Pancreas (tissue), 10 donors: ENCODE results near the gene DGCR6L. TPM values are rescaled to one million over a fixed set of nuclear protein-coding genes. Genes with fewer than 3 reads are reported as not detected.

Experiments
- ATAC-seq, 4 donors: fragments of 200-7000 bp; cut with Tn5 transposase; one replicate each; pipeline versions ENCODE4 v1.8.0 to v1.9.1; 2020; ENCODE audit warnings: mild to moderate bottlenecking in 4 of 4, moderate library complexity in 4 of 4
- DNase-seq, 6 donors: peaks; one replicate each; pipeline ENCODE4 v3.0.0-alpha.2; 2020
- FAIRE-seq: peaks from 2 replicates; lab custom pipeline; 2012; peaks lifted over from hg19 to GRCh38; lab: Jason Lieb, UNC
- H3K27ac ChIP-seq, 4 donors: fragments of 200-600 bp; sonication (generic); 1 replicate in 3 of 4; 2 replicates in 1 of 4; pipeline versions ENCODE4 v1.5.0 to v1.8.0; 2020
- H3K27me3 ChIP-seq, 4 donors: fragments of 200-600 bp; one replicate each; pipeline ENCODE4 v1.8.0; 2021
- H3K36me3 ChIP-seq, 3 donors: fragments of 200-600 bp; sonication (generic) in 1 of 3; one replicate each; pipeline versions ENCODE4 v1.5.0 to v1.8.0; 2020 to 2021
- H3K4me1 ChIP-seq, 3 donors: fragments of 200-600 bp; one replicate each; pipeline ENCODE4 v1.8.0; 2021
- H3K4me3 ChIP-seq, 4 donors: fragments of 200-600 bp; sonication (generic) in 2 of 4; one replicate each; pipeline versions ENCODE4 v1.5.0 to v1.8.0; 2020 to 2021
- H3K9me3 ChIP-seq, 4 donors: fragments of 200-600 bp; one replicate each; pipeline ENCODE4 v1.8.0; 2021
- WGBS, 2 donors: extraction: QIAGEN DNeasy Blood & Tissue Kit; methylation state at CpG; one replicate each; pipeline ENCODE4 v1.1.7; 2013; 5-methylcytosine and 5-hydroxymethylcytosine counted together
- intact Hi-C, 3 donors: fragments of 100-400 bp; cut with DNase I; formaldehyde crosslinking; loops; one replicate each; pipeline versions ENCODE4 v1.11.1 to v1.14.2; 2022
- polyA plus RNA-seq, 2 donors: library from polyadenylated mRNA; stranded (reverse); fragments of 200-250 nt; gene quantifications; one replicate each; pipeline ENCODE4 v1.2.3, GENCODE V29; 2013
- total RNA-seq, 6 donors: library from RNA; stranded (reverse); fragmentation: NEBNext Ultra II Directional in 4 of 6; extraction: Animal tissue kit (Norgen Biotek cat#: 25700) in 4 of 6; gene quantifications; one replicate each; pipeline versions ENCODE4 v1.2.1 to v1.2.4, GENCODE V29; 2021 to 2023
- TF ChIP-seq, protein P1 (sequence below), 4 donors: fragments of 200-600 bp; sonication (generic) in 3 of 4; IDR thresholded peaks; one replicate each; pipeline versions ENCODE4 v1.5.0 to v1.8.0; 2021; ENCODE audit warnings: antibody characterized with exemption in 4 of 4
- donor health status: healthy with polysubstance abuse.
- donor health status: DM: no; HTN: no; CAD: no; lungs with moderate emphysema.
- donor health status: DM: no; HTN: no; CAD: no.
- donor health status: control.
- donor health status: control.
- donor health status: Bipolar disorder and iron deficiency.
- donor health status: DM: yes; HTN: yes; CAD: no.
- donor health status: DM: no; HTN: no; CAD: no.
- donor health status: DM: no; HTN: no; CAD: no.
- donor health status: DM: yes; HTN: yes; CAD: no.

The DGCR6L gene
- total and polyA plus RNA-seq, 8 donors = 17.2 to 53.4 (median 22.2) TPM

DNA sequence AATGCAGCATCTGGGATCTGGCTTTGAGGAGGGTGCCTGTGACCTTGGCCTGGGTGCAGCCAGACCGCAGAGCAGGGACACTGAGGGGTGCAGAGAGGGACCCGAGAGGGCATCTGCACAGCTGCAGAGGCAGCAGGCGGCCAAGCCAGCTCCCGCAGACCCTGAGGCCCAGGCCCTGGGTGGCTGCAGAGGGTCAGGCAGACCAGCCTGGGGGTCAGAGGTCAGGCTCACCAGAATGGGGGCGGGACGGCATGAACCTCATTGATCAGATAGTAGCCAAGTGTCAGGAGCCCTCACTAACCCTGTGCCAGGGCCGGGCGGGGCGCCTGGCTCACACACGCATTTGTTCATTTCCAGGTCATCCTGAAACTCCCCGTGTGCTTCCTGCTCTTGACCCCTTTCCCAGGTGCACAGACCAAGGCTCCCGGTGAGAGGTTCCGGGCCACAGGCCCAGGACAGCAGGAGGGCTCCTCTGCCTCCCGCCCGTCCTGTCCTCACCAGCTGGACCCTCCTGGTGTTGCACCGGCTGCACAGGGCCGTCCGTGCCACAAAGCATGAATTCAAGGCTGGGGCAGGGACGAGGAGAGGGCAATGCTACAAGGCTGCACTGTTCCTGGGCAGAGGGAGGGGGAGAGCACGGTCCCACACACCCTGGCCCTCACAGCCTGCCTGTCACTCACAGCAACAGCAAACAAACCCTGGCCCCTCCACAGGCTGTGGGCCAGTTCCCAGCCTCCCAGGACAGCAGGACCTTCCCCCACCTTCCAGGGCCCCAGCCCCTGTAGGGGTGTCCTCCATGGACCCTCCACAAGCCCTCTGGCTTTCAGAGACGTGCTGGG lies 55.0 kb downstream of the DGCR6L start:
- no peak for FAIRE-seq
- DNase-seq = peak in 1 of 6 donors; percentile 35
- intact Hi-C loops = no loop called here

More for the DNA sequence above, 55.0 kb downstream of the DGCR6L start:
- TF ChIP-seq, protein P1, sequence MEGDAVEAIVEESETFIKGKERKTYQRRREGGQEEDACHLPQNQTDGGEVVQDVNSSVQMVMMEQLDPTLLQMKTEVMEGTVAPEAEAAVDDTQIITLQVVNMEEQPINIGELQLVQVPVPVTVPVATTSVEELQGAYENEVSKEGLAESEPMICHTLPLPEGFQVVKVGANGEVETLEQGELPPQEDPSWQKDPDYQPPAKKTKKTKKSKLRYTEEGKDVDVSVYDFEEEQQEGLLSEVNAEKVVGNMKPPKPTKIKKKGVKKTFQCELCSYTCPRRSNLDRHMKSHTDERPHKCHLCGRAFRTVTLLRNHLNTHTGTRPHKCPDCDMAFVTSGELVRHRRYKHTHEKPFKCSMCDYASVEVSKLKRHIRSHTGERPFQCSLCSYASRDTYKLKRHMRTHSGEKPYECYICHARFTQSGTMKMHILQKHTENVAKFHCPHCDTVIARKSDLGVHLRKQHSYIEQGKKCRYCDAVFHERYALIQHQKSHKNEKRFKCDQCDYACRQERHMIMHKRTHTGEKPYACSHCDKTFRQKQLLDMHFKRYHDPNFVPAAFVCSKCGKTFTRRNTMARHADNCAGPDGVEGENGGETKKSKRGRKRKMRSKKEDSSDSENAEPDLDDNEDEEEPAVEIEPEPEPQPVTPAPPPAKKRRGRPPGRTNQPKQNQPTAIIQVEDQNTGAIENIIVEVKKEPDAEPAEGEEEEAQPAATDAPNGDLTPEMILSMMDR (IDR thresholded peaks at IDR 0.05) = no peak
- Histone ChIP-seq H3K27ac (no peak overlapping the region), H3K27me3 (no peaks in the 10 kb centered on the region), H3K4me1 (peaks cover 0 to 3% (median 0%) of the 10 kb centered on the region in 3 donors), H3K9me3 (no peaks in the 10 kb centered on the region), H3K36me3 (no peaks in the 10 kb centered on the region), H3K4me3 (no peak overlapping the region)
- ATAC-seq = peak; percentile 6 to 73 (median 42)
- whole genome bisulfite sequencing, 2 donors = 54 to 61% methylated on average over 19 to 21 of the region's 21 CpGs

Other genes with a start within 250 kb of the DGCR6L start
- 10 to 100 TPM; 14.9 to 23.5 (median 16.4) TPM for gene DGCR8, start 239.8 kb downstream of the DGCR6L start, total RNA-seq
- 10 to 100 TPM; 31.3 to 31.9 TPM for gene DGCR8, start 239.8 kb downstream of the DGCR6L start, polyA plus RNA-seq
- gene RANBP1, start 204.0 kb downstream of the DGCR6L start, total RNA-seq = 10 to 100 TPM; 25.1 to 40.4 (median 34.3) TPM
- 10 to 100 TPM; 26.8 to 44.0 TPM for gene RANBP1, start 204.0 kb downstream of the DGCR6L start, polyA plus RNA-seq
- 10 to 100 TPM; 23.8 to 37.3 (median 30.1) TPM for gene TRMT2A, start 202.8 kb downstream of the DGCR6L start, total RNA-seq
- gene TRMT2A, start 202.8 kb downstream of the DGCR6L start, polyA plus RNA-seq = 100 to 1,000 TPM; 120 TPM
- gene ZDHHC8, start 188.3 kb downstream of the DGCR6L start, total RNA-seq = 10 to 100 TPM; 20.0 to 37.7 (median 25.0) TPM
- gene ZDHHC8, start 188.3 kb downstream of the DGCR6L start, polyA plus RNA-seq = 10 to 100 TPM; 47.7 to 51.8 TPM
- gene CCDC188, start 169.0 kb downstream of the DGCR6L start, total RNA-seq = 1 to 10 TPM in 1 of 6 donors, under 1 TPM in 4, not detected in 1; 0.31 to 1.0 (median 0.38) TPM
- gene CCDC188, start 169.0 kb downstream of the DGCR6L start, polyA plus RNA-seq = 1 to 10 TPM; 5.2 to 7.1 TPM
- gene RTN4R, start 51.7 kb downstream of the DGCR6L start, total RNA-seq = 1 to 10 TPM in 5 of 6 donors, under 1 TPM in 1; 0.88 to 7.4 (median 1.9) TPM
- 1 to 10 TPM; 1.7 TPM for gene RTN4R, start 51.7 kb downstream of the DGCR6L start, polyA plus RNA-seq
- 1 to 10 TPM; 5.0 to 9.1 (median 6.4) TPM for gene ZNF74, start 74.1 kb upstream of the DGCR6L start, total RNA-seq
- 1 to 10 TPM; 5.2 to 5.4 TPM for gene ZNF74, start 74.1 kb upstream of the DGCR6L start, polyA plus RNA-seq
- gene SCARF2, start 117.8 kb upstream of the DGCR6L start, total RNA-seq = 1 to 10 TPM; 1.1 to 5.2 (median 1.8) TPM
- gene SCARF2, start 117.8 kb upstream of the DGCR6L start, polyA plus RNA-seq = 1 to 10 TPM; 1.2 TPM
- gene KLHL22, start 175.7 kb upstream of the DGCR6L start, total RNA-seq = 10 to 100 TPM in 4 of 6 donors, 1 to 10 TPM in 2; 9.9 to 15.0 (median 12.4) TPM
- 10 to 100 TPM; 22.2 to 22.9 TPM for gene KLHL22, start 175.7 kb upstream of the DGCR6L start, polyA plus RNA-seq
- gene MED15, start 187.6 kb upstream of the DGCR6L start, total RNA-seq = 10 to 100 TPM; 27.1 to 47.9 (median 35.4) TPM
- gene MED15, start 187.6 kb upstream of the DGCR6L start, polyA plus RNA-seq = 10 to 100 TPM; 61.0 to 61.7 TPM